H4 (cell line): ENCODE results near the gene UBE2N. TPM values are rescaled to one million over a fixed set of nuclear protein-coding genes. Genes with fewer than 3 reads are reported as not detected.

Experiments used
- DNase-seq: peaks from one replicate; pipeline ENCODE4 v3.0.0-alpha.2; 2015; ENCODE audit warnings: low spot score
- total RNA-seq: library from RNA; depleted of rRNA; stranded (reverse); fragments of >200 nt; shearing (Covaris generic); gene quantifications from 2 replicates; pipeline ENCODE4 v1.2.3, GENCODE V29; 2014; rRNA removed

The UBE2N gene
- 102 and 163 TPM in 2 replicates for total RNA-seq

GRCh38 chr12:93441617-93442410, at the start of gene UBE2N:
Gene UBE2N, minus strand, starts transcription at chr12:93441947. Its CDS starts 63 bp downstream, at chr12:93441884.
- peak; percentile 90 for DNase-seq

- DNase-seq: peak; percentile 51
Observed at GRCh38 chr12:93484315-93484981, 42.7 kb upstream of the UBE2N start.

- DNase-seq: no peak
Observed at GRCh38 chr12:93483151-93483807, 41.5 kb upstream of the UBE2N start.

GRCh38 chr12:93482721-93483120, 41.0 kb upstream of the UBE2N start:
- no peak for DNase-seq

GRCh38 chr12:93476555-93476954, 34.8 kb upstream of the UBE2N start:
- DNase-seq: no peak

GRCh38 chr12:93469386-93469785, 27.6 kb upstream of the UBE2N start:
- DNase-seq: no peak

GRCh38 chr12:93468008-93468371, 26.2 kb upstream of the UBE2N start:
- DNase-seq: no peak

- DNase-seq: peak; percentile 78
Observed at GRCh38 chr12:93467351-93468007, 25.7 kb upstream of the UBE2N start, which contains the start of gene MRPL42. Gene MRPL42, plus strand, starts transcription at chr12:93467514. Its CDS starts 1,772 bp downstream, at chr12:93469286.

- no peak for DNase-seq
Observed at GRCh38 chr12:93466625-93467350, 25.0 kb upstream of the UBE2N start.

GRCh38 chr12:93465841-93466240, 24.1 kb upstream of the UBE2N start:
- no peak for DNase-seq

GRCh38 chr12:93461503-93461902, 19.8 kb upstream of the UBE2N start:
- no peak for DNase-seq

GRCh38 chr12:93460902-93461301, 19.2 kb upstream of the UBE2N start:
- DNase-seq: no peak

GRCh38 chr12:93460003-93460402, 18.3 kb upstream of the UBE2N start:
- no peak for DNase-seq

GRCh38 chr12:93459097-93459496, 17.4 kb upstream of the UBE2N start:
- no peak for DNase-seq

- DNase-seq: no peak
Observed at GRCh38 chr12:93456077-93456476, 14.3 kb upstream of the UBE2N start.

- DNase-seq: no peak
Observed at GRCh38 chr12:93453633-93454032, 11.9 kb upstream of the UBE2N start.

GRCh38 chr12:93451423-93452158, 9.8 kb upstream of the UBE2N start:
- no peak for DNase-seq

GRCh38 chr12:93449277-93449676, 7.5 kb upstream of the UBE2N start:
- DNase-seq: no peak

GRCh38 chr12:93448796-93449195, 7.0 kb upstream of the UBE2N start:
- DNase-seq: no peak

GRCh38 chr12:93447555-93448290, 6.0 kb upstream of the UBE2N start:
- no peak for DNase-seq
